ENCODE measurements around the gene HEY2.

DNA sequence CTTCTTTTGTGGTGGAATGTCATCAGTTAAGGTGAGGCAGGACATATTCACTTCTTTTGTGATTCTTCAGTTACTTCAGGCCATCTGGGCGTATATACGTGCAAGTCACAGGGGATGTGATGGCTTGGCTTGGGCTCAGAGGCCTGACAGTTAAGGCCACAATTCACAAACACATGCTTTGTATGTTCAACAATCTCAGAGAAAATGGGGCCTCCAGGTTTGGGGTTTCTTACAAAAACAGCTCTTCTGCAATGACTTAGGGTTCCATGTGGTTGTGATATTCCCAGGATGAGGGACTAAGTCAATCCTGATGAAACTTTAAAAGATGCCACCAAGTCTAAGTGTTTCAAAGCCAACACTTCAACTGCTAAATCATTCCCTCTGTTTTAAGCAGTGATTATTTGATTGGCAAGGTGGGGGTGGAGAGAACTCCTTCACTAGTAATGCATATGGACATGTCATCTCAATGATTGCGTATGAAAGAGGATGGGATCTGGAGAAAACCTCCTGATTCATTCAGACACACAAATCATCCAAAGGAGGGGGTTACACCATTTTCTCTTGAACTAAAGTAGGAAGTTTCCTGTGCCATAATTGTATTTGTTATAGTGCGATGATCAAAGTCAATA, 41.7 kb upstream of the HEY2 start:
- TF ChIP-seq, protein P1, sequence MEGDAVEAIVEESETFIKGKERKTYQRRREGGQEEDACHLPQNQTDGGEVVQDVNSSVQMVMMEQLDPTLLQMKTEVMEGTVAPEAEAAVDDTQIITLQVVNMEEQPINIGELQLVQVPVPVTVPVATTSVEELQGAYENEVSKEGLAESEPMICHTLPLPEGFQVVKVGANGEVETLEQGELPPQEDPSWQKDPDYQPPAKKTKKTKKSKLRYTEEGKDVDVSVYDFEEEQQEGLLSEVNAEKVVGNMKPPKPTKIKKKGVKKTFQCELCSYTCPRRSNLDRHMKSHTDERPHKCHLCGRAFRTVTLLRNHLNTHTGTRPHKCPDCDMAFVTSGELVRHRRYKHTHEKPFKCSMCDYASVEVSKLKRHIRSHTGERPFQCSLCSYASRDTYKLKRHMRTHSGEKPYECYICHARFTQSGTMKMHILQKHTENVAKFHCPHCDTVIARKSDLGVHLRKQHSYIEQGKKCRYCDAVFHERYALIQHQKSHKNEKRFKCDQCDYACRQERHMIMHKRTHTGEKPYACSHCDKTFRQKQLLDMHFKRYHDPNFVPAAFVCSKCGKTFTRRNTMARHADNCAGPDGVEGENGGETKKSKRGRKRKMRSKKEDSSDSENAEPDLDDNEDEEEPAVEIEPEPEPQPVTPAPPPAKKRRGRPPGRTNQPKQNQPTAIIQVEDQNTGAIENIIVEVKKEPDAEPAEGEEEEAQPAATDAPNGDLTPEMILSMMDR (IDR thresholded peaks at IDR 0.05): no peak
- TF ChIP-seq POLR2AphosphoS5 (IDR thresholded peaks at IDR 0.05) (no peak), POLR2A (IDR thresholded peaks at IDR 0.05) (no peak)

Data from prostate gland (tissue), 2 donors.